Tibial artery (tissue), 4 donors: ENCODE data around the gene ORC4.

ENCODE experiments used
- DNase-seq, 2 donors: peaks; one replicate each; pipeline ENCODE4 v3.0.0-alpha.2; 2019
- H3K27ac ChIP-seq, 2 donors: fragments of 200-600 bp; sonication (generic) in 1 of 2; 1 replicate in 1 of 2; 2 replicates in 1 of 2; pipeline ENCODE4 v1.5.1; 2018 to 2019; ENCODE audit warnings: mild to moderate bottlenecking in 1 of 2
- H3K27me3 ChIP-seq, 2 donors: fragments of 200-600 bp; sonication (generic) in 1 of 2; one replicate each; pipeline versions ENCODE4 v1.5.1 to v1.6.0; 2016 to 2019
- H3K36me3 ChIP-seq, 3 donors: fragments of 200-600 bp; sonication (generic) in 2 of 3; one replicate each; pipeline ENCODE4 v1.5.1; 2016 to 2019; ENCODE audit warnings: mild to moderate bottlenecking in 2 of 3
- H3K4me1 ChIP-seq, 4 donors: fragments of 200-600 bp; sonication (generic) in 2 of 4; 1 replicate in 3 of 4; 2 replicates in 1 of 4; pipeline ENCODE4 v1.5.1; 2016 to 2019
- H3K4me3 ChIP-seq, 2 donors: fragments of 200-600 bp; sonication (generic) in 1 of 2; 1 replicate in 1 of 2; 2 replicates in 1 of 2; pipeline ENCODE4 v1.5.1; 2018 to 2019; ENCODE audit warnings: mild to moderate bottlenecking in 2 of 2
- H3K9me3 ChIP-seq, 3 donors: fragments of 200-600 bp; sonication (generic) in 1 of 3; one replicate each; pipeline ENCODE4 v1.5.1; 2016 to 2019
- intact Hi-C: fragments of 100-400 bp; cut with DNase I; formaldehyde crosslinking; loops from one replicate; pipeline ENCODE4 v1.15.0; 2023; ENCODE audit warnings: low total_unique reads
- TF ChIP-seq, protein P1 (sequence below), 2 experiments: fragments of 200-600 bp in 1 of 2; fragments of 450-650 bp in 1 of 2; IDR thresholded peaks; one replicate each; pipeline ENCODE4 v1.5.1; 2017 to 2019; ENCODE audit warnings: antibody characterized with exemption in 2 of 2, mild to moderate bottlenecking in 1 of 2, moderate library complexity in 1 of 2

Gene ORC4

DNA sequence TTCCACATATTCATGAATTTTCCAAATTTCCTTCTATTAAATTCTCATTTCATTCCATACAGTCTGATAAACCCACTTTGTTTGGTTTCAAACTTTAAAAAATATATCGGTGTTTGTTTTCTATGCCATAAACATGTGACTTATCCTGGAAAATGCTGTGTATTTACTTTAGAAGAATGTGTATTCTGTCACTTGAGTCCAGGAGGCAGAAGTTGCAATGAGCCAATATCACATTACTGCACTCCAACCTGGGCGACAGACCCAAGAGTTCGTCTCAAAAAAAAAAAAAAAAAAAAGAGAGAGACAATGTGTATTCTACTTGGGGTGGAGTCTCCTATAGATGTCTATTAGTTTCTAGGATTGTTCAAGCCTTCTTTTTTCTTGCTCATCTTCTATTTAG lies 32.1 kb upstream of the ORC4 start:
- Histone ChIP-seq H3K27ac (no peak overlapping the region), H3K27me3 (no peaks in the 10 kb centered on the region), H3K9me3 (no peaks in the 10 kb centered on the region), H3K4me1 (peaks cover 0 to 6% (median 4%) of the 10 kb centered on the region in 4 donors), H3K4me3 (no peak overlapping the region), H3K36me3 (peaks cover 6 to 8% (median 6%) of the 10 kb centered on the region in 3 donors)
- DNase-seq, result no peak
- intact Hi-C loops, result no loop called here
- TF ChIP-seq, protein P1, sequence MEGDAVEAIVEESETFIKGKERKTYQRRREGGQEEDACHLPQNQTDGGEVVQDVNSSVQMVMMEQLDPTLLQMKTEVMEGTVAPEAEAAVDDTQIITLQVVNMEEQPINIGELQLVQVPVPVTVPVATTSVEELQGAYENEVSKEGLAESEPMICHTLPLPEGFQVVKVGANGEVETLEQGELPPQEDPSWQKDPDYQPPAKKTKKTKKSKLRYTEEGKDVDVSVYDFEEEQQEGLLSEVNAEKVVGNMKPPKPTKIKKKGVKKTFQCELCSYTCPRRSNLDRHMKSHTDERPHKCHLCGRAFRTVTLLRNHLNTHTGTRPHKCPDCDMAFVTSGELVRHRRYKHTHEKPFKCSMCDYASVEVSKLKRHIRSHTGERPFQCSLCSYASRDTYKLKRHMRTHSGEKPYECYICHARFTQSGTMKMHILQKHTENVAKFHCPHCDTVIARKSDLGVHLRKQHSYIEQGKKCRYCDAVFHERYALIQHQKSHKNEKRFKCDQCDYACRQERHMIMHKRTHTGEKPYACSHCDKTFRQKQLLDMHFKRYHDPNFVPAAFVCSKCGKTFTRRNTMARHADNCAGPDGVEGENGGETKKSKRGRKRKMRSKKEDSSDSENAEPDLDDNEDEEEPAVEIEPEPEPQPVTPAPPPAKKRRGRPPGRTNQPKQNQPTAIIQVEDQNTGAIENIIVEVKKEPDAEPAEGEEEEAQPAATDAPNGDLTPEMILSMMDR (IDR thresholded peaks at IDR 0.05), result no peak

DNA sequence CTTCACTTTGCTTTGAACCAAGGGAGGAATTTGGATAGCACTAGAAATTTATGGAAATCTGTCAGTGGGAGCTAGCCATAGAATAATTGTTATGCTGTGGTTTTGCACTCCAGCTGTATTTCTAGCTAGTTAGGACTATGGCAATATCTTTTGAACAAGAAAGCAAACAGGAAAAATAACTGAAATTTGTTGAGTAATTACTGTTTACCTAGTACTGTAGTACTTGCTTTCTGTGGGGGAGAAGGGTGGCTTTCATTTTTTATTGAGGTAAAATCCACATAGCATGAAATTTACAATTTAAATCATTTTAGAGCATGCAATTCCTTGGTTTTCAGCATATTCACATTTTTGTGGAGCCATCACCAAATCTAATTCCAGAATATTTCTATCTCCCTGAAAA lies 28.7 kb upstream of the ORC4 start:
- DNase-seq, result no peak
- Histone ChIP-seq H3K4me3 (no peak overlapping the region), H3K27me3 (no peaks in the 10 kb centered on the region), H3K36me3 (peaks cover 3 to 4% (median 3%) of the 10 kb centered on the region in 3 donors), H3K4me1 (peaks cover 0 to 6% (median 4%) of the 10 kb centered on the region in 4 donors), H3K27ac (no peak overlapping the region), H3K9me3 (no peaks in the 10 kb centered on the region)
- TF ChIP-seq, protein P1 (IDR thresholded peaks at IDR 0.05), result no peak
- intact Hi-C loops, result no loop called here

DNA sequence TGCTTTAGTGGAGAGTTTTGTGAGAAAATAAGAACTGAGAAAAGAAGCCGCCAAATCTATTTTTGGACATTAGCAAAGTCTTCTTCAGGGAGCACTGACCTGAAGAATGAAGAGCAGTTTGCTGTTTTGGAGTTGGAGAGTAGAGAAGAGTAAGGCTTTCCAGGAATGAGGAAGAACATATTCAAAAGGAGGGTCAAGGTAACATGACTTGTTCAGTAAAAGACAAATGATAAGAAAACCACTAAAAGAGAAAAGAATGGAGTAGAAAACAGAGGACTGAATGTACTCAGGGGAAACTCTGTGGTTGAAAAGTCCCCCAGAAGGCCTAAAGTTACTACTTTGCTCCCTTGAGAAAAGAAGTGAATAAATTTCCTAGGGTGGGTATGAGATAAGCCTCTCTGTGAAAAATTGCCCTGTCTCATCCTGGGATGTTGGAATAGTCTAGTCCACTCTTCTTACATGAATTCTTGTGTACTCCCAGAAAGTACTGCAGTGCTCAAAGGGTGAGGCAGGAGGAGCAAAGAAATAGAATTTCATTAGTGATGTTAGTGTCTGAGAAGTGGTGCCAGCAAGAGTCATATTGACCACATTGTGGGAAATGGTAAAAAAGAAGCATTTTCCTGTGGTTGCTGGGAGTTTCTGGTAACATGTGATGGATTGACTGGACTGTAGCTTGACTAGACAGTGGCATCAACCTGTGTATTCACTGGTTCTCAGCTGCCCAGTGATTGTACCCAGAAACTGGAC lies 28.1 kb upstream of the ORC4 start:
- H3K27me3 ChIP-seq, result no peaks in the 10 kb centered on the region
- H3K4me3 ChIP-seq, result no peak overlapping the region
- H3K36me3 ChIP-seq, result no peaks in the 10 kb centered on the region
- peaks cover 0 to 6% (median 4%) of the 10 kb centered on the region in 4 donors for H3K4me1 ChIP-seq
- H3K9me3 ChIP-seq, result no peaks in the 10 kb centered on the region
- DNase-seq, result no peak
- intact Hi-C loops, result no loop called here
- TF ChIP-seq, protein P1 (IDR thresholded peaks at IDR 0.05), result no peak
- H3K27ac ChIP-seq, result no peak overlapping the region

DNA sequence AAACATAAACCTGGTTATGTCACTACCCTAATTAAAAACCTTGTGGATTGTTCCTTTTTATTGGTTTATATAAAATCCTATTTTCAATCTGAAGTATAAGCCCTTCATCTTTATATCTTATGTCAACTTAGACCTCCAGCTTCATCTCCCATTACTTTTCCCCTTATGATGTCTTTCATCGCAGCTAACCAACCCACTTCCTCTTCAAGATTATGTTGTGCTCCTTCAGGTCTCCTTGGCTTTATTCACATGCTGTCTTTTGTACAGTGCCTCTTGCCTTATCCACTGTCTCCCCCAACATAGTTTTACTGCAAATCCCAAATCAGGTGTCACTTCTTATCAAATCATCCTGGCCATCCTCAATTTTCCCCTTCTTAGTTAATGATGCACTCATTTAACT lies 26.3 kb upstream of the ORC4 start:
- H3K36me3 ChIP-seq, result no peaks in the 10 kb centered on the region
- H3K9me3 ChIP-seq, result no peaks in the 10 kb centered on the region
- TF ChIP-seq, protein P1 (IDR thresholded peaks at IDR 0.05), result no peak
- H3K27ac ChIP-seq, result no peak overlapping the region
- intact Hi-C loops, result no loop called here
- DNase-seq, result no peak
- no peaks in the 10 kb centered on the region for H3K27me3 ChIP-seq
- H3K4me1 ChIP-seq, result peaks cover 0 to 6% (median 4%) of the 10 kb centered on the region in 4 donors
- H3K4me3 ChIP-seq, result no peak overlapping the region

DNA sequence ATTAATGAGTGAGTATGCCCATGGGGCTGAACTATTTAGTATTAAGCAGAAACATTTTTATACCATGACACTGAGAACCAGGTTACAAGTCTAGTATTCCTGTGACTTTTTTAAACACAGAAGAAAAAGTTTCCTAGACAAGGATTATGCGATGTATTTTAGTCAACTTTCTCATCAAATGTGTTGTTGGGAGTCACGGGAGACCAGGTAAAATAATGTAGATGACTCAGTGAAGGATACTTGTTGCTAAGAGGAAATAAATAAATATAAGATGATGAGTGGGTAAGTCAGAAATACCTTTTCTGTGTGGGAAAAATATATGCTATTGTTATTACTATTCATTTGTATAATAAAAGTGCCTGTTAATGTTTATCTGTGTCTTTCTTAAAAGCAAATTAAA lies 23.8 kb upstream of the ORC4 start:
- Histone ChIP-seq H3K4me3 (no peak overlapping the region), H3K27ac (no peak overlapping the region), H3K9me3 (no peaks in the 10 kb centered on the region), H3K27me3 (no peaks in the 10 kb centered on the region), H3K36me3 (no peaks in the 10 kb centered on the region), H3K4me1 (peaks cover 0 to 5% (median 1%) of the 10 kb centered on the region in 4 donors)
- TF ChIP-seq, protein P1 (IDR thresholded peaks at IDR 0.05), result no peak
- intact Hi-C loops, result no loop called here
- no peak for DNase-seq
